GM23338 (cell line): ENCODE data around the gene EVI5. TPM values are rescaled to one million over a fixed set of nuclear protein-coding genes. Genes with fewer than 3 reads are reported as not detected.

Experiments
- ATAC-seq: fragments of 200-7000 bp; cut with Tn5 transposase; 3 replicates; pipeline ENCODE4 v1.9.1; 2020
- DNase-seq: peaks from one replicate; pipeline ENCODE4 v3.0.0-alpha.2; 2015; ENCODE audit warnings: low spot score
- H2AFZ ChIP-seq: fragments of 200-600 bp; sonication (generic); 2 replicates; pipeline ENCODE4 v1.8.0; 2016; ENCODE audit warnings: antibody characterized with exemption, mild to moderate bottlenecking, moderate library complexity
- H3F3A ChIP-seq: fragments of 200-600 bp; sonication (generic); replicated peaks from 2 replicates; pipeline ENCODE4 v1.8.0; 2017; ENCODE audit warnings: antibody characterized with exemption, mixed run types, low read depth
- H3K27ac ChIP-seq: fragments of 200-600 bp; sonication (generic); 2 replicates; pipeline ENCODE4 v1.6.1; 2016; ENCODE audit warnings: low read depth
- H3K27me3 ChIP-seq: fragments of 200-600 bp; sonication (generic); 2 replicates; pipeline ENCODE4 v1.8.0; 2016; ENCODE audit warnings: mild to moderate bottlenecking, mixed run types, moderate library complexity; ENCODE audit not compliant: insufficient read depth
- H3K36me3 ChIP-seq: fragments of 200-600 bp; sonication (generic); 2 replicates; pipeline ENCODE4 v1.8.0; 2016; ENCODE audit warnings: mild to moderate bottlenecking; ENCODE audit not compliant: insufficient read depth
- H3K4me1 ChIP-seq: fragments of 200-600 bp; sonication (generic); 2 replicates; pipeline ENCODE4 v1.8.0; 2016; ENCODE audit warnings: mild to moderate bottlenecking, moderate library complexity; ENCODE audit not compliant: insufficient read depth
- H3K4me2 ChIP-seq: fragments of 200-600 bp; sonication (generic); 2 replicates; pipeline ENCODE4 v1.7.1; 2017; ENCODE audit warnings: mixed run types
- H3K4me3 ChIP-seq: fragments of 200-600 bp; sonication (generic); 2 replicates; pipeline ENCODE4 v1.6.1; 2016; ENCODE audit warnings: mixed run types
- H3K79me2 ChIP-seq: fragments of 200-600 bp; sonication (generic); replicated peaks from 2 replicates; pipeline ENCODE4 v1.8.0; 2017; ENCODE audit warnings: mild to moderate bottlenecking; ENCODE audit not compliant: insufficient read depth
- H3K9me2 ChIP-seq: fragments of 200-600 bp; sonication (generic); 2 replicates; pipeline ENCODE4 v1.8.0; 2017; ENCODE audit not compliant: insufficient read depth
- H4K20me1 ChIP-seq: fragments of 200-600 bp; sonication (generic); replicated peaks from 2 replicates; pipeline ENCODE4 v1.8.0; 2017; ENCODE audit warnings: mild to moderate bottlenecking; ENCODE audit not compliant: insufficient read depth
- H3K27ac Mint-ChIP-seq: 2 replicates; pipeline ENCODE4 v1.8.0; 2020; ENCODE audit warnings: inconsistent platforms, mild to moderate bottlenecking, moderate library complexity, mixed read lengths
- H3K27me3 Mint-ChIP-seq: 3 replicates; pipeline ENCODE4 v1.8.0; 2022; ENCODE audit warnings: low read depth, mild to moderate bottlenecking, moderate library complexity, mixed read lengths, inconsistent platforms; ENCODE audit not compliant: insufficient read depth, poor library complexity
- H3K36me3 Mint-ChIP-seq: 3 replicates; pipeline ENCODE4 v1.8.0; 2021; ENCODE audit warnings: low read depth, mild to moderate bottlenecking, inconsistent platforms, moderate library complexity, mixed read lengths
- H3K4me1 Mint-ChIP-seq: 3 replicates; pipeline ENCODE4 v1.8.0; 2020; ENCODE audit warnings: mild to moderate bottlenecking, inconsistent platforms, mixed read lengths
- H3K4me3 Mint-ChIP-seq: 3 replicates; pipeline ENCODE4 v1.8.0; 2021; ENCODE audit warnings: moderate library complexity, mild to moderate bottlenecking, inconsistent platforms, mixed read lengths
- H3K9me3 Mint-ChIP-seq: 3 replicates; pipeline ENCODE4 v1.8.0; 2020; ENCODE audit warnings: moderate library complexity, mild to moderate bottlenecking, inconsistent platforms, mixed read lengths
- CREB1 ChIP-seq: fragments of 250-450 bp; sonication (Bioruptor Pico); IDR thresholded peaks from 2 replicates; pipeline ENCODE4 v1.5.0; 2020; ENCODE audit warnings: low read depth, mild to moderate bottlenecking, moderate library complexity
- EZH2 ChIP-seq: fragments of 200-600 bp; sonication (generic); IDR thresholded peaks from one replicate; pipeline ENCODE4 v1.8.0; 2017; ENCODE audit warnings: antibody characterized with exemption, mild to moderate bottlenecking, low read depth; ENCODE audit not compliant: unreplicated experiment
- EZH2phosphoT487 ChIP-seq: fragments of 200-600 bp; sonication (generic); IDR thresholded peaks from one replicate; pipeline ENCODE4 v1.8.1; 2018; ENCODE audit warnings: antibody characterized with exemption; ENCODE audit not compliant: unreplicated experiment
- JUNB ChIP-seq: IDR thresholded peaks from one replicate; pipeline ENCODE4 v1.6.1; 2016; ENCODE audit warnings: antibody characterized with exemption; ENCODE audit not compliant: unreplicated experiment
- NANOG ChIP-seq: IDR thresholded peaks from 2 replicates; pipeline ENCODE4 v1.6.1; 2016; ENCODE audit warnings: antibody characterized with exemption, borderline replicate concordance
- POLR2AphosphoS5 ChIP-seq: IDR thresholded peaks from 2 replicates; pipeline ENCODE4 v1.6.1; 2016; ENCODE audit warnings: antibody characterized with exemption, low read depth
- STAT1 ChIP-seq: IDR thresholded peaks from one replicate; pipeline ENCODE4 v1.6.1; 2016; ENCODE audit warnings: antibody characterized with exemption; ENCODE audit not compliant: unreplicated experiment
- ZNF114 ChIP-seq: fragments of 250-450 bp; sonication (Bioruptor Pico); IDR thresholded peaks from 2 replicates; pipeline ENCODE4 v1.5.0; 2020; ENCODE audit warnings: mild to moderate bottlenecking, moderate library complexity
- ZNF331 ChIP-seq: fragments of 250-450 bp; sonication (Bioruptor Pico); IDR thresholded peaks from 2 replicates; pipeline ENCODE4 v1.5.0; 2020; ENCODE audit warnings: low read depth, mild to moderate bottlenecking, moderate library complexity
- polyA plus RNA-seq: library from polyadenylated mRNA; unstranded; fragments of >200 nt; fragmentation: Nextera tagmentation; extraction: Ambion mirVana; gene quantifications from 2 replicates; pipeline ENCODE4 v1.2.1, GENCODE V29; 2016
- total RNA-seq: library from RNA; depleted of rRNA; stranded (reverse); fragments of >200 nt; shearing (Covaris generic); gene quantifications from 2 replicates; pipeline ENCODE4 v1.2.3, GENCODE V29; 2014
- TF ChIP-seq, protein P1 (sequence below): IDR thresholded peaks from 2 replicates; pipeline ENCODE4 v1.6.1; 2016; ENCODE audit warnings: antibody characterized with exemption
- TF ChIP-seq, protein P2 (sequence below), 2 experiments: fragments of 200-600 bp in 1 of 2; sonication (generic) in 1 of 2; conservative IDR thresholded peaks; 2 replicates each; pipeline versions ENCODE4 v1.5.1 to v1.6.1; 2016 to 2017; ENCODE audit warnings: antibody characterized with exemption in 2 of 2, low read depth in 2 of 2, mild to moderate bottlenecking in 2 of 2, moderate library complexity in 1 of 2
- TF ChIP-seq, protein P3 (sequence below): fragments of 250-450 bp; sonication (Bioruptor Pico); IDR thresholded peaks from 2 replicates; pipeline ENCODE4 v1.5.0; 2020; ENCODE audit warnings: mild to moderate bottlenecking, moderate library complexity
- TF ChIP-seq, protein P4 (sequence below): IDR thresholded peaks from one replicate; pipeline ENCODE4 v1.6.1; 2018; ENCODE audit warnings: antibody characterized with exemption; ENCODE audit not compliant: unreplicated experiment

The EVI5 gene
- total and polyA plus RNA-seq, 2 experiments from 2014 or later, result 15.6 to 24.8 TPM

DNA sequence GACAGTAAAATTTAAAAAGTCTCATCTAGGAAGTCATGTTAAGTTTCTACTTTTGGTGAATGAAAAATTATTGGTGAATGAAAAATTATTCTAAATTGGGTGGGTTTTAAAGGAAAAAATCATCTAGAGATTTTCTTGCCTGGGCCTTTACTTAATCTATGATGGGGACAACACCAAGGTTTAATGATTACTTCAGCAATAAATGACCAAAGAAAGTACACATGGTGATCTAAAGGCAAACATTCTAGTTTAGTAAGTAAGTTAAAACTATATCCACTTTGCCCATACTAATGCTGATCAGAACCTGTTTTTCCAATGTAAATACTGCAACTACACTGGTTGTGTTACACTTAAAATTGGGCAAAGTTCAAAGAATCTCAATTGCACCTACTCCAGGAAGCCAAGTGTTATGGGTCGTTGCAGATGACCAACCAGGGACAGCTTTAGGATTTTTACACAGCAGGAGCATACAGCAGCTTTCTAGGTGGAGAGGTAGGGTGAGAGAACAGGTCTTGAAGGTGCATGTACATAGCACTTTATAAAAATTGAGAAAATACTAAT, 32.3 kb upstream of the EVI5 start:
- Mint-ChIP-seq H3K9me3 (no peaks in the 10 kb centered on the region), H3K27me3 (no peaks in the 10 kb centered on the region), H3K36me3 (no peaks in the 10 kb centered on the region), H3K4me1 (no peaks in the 10 kb centered on the region; the same call in 2 of the 3 replicates), H3K4me3 (no peak overlapping the region), H3K27ac (no peak overlapping the region)
- TF ChIP-seq POLR2AphosphoS5 (no peak), EZH2phosphoT487 (no peak), CREB1 (CRISPR knock-in tag) (no peak), EZH2 (no peak), ZNF331 (CRISPR knock-in tag) (no peak), STAT1 (no peak), NANOG (no peak), ZNF114 (CRISPR knock-in tag) (no peak), JUNB (no peak)
- TF ChIP-seq, protein P1, sequence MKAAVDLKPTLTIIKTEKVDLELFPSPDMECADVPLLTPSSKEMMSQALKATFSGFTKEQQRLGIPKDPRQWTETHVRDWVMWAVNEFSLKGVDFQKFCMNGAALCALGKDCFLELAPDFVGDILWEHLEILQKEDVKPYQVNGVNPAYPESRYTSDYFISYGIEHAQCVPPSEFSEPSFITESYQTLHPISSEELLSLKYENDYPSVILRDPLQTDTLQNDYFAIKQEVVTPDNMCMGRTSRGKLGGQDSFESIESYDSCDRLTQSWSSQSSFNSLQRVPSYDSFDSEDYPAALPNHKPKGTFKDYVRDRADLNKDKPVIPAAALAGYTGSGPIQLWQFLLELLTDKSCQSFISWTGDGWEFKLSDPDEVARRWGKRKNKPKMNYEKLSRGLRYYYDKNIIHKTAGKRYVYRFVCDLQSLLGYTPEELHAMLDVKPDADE, result no peak
- TF ChIP-seq, protein P2, sequence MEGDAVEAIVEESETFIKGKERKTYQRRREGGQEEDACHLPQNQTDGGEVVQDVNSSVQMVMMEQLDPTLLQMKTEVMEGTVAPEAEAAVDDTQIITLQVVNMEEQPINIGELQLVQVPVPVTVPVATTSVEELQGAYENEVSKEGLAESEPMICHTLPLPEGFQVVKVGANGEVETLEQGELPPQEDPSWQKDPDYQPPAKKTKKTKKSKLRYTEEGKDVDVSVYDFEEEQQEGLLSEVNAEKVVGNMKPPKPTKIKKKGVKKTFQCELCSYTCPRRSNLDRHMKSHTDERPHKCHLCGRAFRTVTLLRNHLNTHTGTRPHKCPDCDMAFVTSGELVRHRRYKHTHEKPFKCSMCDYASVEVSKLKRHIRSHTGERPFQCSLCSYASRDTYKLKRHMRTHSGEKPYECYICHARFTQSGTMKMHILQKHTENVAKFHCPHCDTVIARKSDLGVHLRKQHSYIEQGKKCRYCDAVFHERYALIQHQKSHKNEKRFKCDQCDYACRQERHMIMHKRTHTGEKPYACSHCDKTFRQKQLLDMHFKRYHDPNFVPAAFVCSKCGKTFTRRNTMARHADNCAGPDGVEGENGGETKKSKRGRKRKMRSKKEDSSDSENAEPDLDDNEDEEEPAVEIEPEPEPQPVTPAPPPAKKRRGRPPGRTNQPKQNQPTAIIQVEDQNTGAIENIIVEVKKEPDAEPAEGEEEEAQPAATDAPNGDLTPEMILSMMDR (conservative IDR thresholded peaks at IDR 0.05; ENCODE audit: low read depth in 2 of 2), result no peak
- TF ChIP-seq, protein P3, sequence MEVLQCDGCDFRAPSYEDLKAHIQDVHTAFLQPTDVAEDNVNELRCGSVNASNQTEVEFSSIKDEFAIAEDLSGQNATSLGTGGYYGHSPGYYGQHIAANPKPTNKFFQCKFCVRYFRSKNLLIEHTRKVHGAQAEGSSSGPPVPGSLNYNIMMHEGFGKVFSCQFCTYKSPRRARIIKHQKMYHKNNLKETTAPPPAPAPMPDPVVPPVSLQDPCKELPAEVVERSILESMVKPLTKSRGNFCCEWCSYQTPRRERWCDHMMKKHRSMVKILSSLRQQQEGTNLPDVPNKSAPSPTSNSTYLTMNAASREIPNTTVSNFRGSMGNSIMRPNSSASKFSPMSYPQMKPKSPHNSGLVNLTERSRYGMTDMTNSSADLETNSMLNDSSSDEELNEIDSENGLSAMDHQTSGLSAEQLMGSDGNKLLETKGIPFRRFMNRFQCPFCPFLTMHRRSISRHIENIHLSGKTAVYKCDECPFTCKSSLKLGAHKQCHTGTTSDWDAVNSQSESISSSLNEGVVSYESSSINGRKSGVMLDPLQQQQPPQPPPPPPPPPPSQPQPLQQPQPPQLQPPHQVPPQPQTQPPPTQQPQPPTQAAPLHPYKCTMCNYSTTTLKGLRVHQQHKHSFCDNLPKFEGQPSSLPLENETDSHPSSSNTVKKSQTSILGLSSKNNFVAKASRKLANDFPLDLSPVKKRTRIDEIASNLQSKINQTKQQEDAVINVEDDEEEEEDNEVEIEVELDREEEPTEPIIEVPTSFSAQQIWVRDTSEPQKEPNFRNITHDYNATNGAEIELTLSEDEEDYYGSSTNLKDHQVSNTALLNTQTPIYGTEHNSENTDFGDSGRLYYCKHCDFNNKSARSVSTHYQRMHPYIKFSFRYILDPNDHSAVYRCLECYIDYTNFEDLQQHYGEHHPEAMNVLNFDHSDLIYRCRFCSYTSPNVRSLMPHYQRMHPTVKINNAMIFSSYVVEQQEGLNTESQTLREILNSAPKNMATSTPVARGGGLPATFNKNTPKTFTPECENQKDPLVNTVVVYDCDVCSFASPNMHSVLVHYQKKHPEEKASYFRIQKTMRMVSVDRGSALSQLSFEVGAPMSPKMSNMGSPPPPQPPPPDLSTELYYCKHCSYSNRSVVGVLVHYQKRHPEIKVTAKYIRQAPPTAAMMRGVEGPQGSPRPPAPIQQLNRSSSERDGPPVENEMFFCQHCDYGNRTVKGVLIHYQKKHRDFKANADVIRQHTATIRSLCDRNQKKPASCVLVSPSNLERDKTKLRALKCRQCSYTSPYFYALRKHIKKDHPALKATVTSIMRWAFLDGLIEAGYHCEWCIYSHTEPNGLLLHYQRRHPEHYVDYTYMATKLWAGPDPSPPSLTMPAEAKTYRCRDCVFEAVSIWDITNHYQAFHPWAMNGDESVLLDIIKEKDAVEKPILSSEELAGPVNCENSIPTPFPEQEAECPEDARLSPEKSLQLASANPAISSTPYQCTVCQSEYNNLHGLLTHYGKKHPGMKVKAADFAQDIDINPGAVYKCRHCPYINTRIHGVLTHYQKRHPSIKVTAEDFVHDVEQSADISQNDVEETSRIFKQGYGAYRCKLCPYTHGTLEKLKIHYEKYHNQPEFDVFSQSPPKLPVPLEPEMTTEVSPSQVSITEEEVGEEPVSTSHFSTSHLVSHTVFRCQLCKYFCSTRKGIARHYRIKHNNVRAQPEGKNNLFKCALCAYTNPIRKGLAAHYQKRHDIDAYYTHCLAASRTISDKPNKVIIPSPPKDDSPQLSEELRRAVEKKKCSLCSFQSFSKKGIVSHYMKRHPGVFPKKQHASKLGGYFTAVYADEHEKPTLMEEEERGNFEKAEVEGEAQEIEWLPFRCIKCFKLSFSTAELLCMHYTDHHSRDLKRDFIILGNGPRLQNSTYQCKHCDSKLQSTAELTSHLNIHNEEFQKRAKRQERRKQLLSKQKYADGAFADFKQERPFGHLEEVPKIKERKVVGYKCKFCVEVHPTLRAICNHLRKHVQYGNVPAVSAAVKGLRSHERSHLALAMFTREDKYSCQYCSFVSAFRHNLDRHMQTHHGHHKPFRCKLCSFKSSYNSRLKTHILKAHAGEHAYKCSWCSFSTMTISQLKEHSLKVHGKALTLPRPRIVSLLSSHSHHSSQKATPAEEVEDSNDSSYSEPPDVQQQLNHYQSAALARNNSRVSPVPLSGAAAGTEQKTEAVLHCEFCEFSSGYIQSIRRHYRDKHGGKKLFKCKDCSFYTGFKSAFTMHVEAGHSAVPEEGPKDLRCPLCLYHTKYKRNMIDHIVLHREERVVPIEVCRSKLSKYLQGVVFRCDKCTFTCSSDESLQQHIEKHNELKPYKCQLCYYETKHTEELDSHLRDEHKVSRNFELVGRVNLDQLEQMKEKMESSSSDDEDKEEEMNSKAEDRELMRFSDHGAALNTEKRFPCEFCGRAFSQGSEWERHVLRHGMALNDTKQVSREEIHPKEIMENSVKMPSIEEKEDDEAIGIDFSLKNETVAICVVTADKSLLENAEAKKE (CRISPR knock-in tag), result no peak
- TF ChIP-seq, protein P4, sequence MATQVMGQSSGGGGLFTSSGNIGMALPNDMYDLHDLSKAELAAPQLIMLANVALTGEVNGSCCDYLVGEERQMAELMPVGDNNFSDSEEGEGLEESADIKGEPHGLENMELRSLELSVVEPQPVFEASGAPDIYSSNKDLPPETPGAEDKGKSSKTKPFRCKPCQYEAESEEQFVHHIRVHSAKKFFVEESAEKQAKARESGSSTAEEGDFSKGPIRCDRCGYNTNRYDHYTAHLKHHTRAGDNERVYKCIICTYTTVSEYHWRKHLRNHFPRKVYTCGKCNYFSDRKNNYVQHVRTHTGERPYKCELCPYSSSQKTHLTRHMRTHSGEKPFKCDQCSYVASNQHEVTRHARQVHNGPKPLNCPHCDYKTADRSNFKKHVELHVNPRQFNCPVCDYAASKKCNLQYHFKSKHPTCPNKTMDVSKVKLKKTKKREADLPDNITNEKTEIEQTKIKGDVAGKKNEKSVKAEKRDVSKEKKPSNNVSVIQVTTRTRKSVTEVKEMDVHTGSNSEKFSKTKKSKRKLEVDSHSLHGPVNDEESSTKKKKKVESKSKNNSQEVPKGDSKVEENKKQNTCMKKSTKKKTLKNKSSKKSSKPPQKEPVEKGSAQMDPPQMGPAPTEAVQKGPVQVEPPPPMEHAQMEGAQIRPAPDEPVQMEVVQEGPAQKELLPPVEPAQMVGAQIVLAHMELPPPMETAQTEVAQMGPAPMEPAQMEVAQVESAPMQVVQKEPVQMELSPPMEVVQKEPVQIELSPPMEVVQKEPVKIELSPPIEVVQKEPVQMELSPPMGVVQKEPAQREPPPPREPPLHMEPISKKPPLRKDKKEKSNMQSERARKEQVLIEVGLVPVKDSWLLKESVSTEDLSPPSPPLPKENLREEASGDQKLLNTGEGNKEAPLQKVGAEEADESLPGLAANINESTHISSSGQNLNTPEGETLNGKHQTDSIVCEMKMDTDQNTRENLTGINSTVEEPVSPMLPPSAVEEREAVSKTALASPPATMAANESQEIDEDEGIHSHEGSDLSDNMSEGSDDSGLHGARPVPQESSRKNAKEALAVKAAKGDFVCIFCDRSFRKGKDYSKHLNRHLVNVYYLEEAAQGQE, result no peak
- ATAC-seq (no peak), DNase-seq (no peak)
- Histone ChIP-seq H3K4me2 (no peak overlapping the region), H3K27ac (no peak overlapping the region), H4K20me1 (no peaks in the 10 kb centered on the region), H3K4me3 (no peak overlapping the region), H3K27me3 (no peaks in the 10 kb centered on the region), H3K79me2 (no peaks in the 10 kb centered on the region), H3F3A (no peaks in the 10 kb centered on the region), H3K4me1 (no peaks in the 10 kb centered on the region), H3K9me2 (no peaks in the 10 kb centered on the region), H3K36me3 (no peaks in the 10 kb centered on the region), H2AFZ (no peak overlapping the region)
